HG02870 (cell line): Measurements from ENCODE around the gene RPS27L.
"Not testable (repeated sequence)": the region's sequence is repeated elsewhere in the genome, so short reads cannot be mapped to it uniquely, and the experiment has no call there.

ENCODE experiments used
- ATAC-seq: cut with Tn5 transposase; IDR thresholded peaks from one replicate; pipeline ENCODE4 v1.9.1; 2021; ENCODE audit warnings: mild to moderate bottlenecking, moderate library complexity; ENCODE audit not compliant: unreplicated experiment

RPS27L gene

DNA sequence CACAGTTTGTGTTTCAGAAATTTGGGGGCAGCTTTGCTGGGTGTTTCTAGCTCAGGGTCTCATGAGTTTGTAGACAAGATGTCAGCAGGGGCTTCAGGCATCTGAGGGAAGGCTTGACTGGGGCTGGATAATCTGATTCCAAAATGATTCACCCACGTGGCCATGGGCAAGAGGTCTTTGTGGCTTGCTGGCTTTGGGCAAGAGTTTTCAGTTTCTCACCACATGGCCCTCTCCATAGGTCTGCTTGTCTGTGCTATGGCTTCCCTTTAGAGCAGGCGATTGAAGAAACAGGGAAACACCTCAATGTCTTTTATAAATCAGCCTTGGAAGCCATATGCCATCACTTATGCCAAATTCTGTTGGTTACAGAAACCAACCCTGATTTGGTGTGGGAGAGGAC is 11.9 kb downstream of the RPS27L start:
- ATAC-seq, result no peak

DNA sequence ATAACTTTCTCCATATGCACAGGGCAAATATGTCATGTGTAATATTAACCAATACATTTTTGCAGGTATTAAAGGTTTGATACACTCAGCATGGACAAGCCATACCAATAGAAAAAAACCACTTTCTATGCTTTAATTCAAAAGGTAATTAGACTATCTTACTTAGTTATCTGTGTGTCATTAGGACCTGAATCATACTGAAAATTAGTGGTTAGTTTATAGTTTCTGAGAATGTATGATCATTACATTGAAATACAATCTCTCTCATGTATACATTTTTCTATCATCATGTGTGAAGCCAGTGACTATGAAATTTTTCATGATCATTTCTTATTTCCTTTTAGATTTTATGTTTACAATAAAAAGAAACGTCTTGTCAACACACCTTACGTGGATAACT is 16.3 kb downstream of the RPS27L start:
- no peak for ATAC-seq

DNA sequence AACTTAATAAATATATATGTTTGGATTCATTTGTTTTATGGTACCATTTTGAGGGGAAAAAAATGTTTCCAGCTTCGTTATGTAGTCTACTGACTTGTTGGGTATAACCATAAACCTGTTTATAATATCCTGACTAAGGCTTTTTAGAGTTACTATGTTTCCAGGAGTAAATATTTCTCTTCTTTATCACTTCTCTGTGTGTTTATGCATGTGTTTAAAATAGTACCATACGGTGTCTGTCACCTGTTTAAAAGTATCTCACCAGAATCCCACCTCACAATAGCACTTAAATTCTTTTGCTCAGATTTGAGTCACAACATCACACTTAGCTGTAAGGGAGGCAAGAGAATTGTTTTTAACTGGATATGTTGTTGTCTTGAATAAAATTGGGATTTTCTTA is 20.5 kb downstream of the RPS27L start:
- no peak for ATAC-seq

DNA sequence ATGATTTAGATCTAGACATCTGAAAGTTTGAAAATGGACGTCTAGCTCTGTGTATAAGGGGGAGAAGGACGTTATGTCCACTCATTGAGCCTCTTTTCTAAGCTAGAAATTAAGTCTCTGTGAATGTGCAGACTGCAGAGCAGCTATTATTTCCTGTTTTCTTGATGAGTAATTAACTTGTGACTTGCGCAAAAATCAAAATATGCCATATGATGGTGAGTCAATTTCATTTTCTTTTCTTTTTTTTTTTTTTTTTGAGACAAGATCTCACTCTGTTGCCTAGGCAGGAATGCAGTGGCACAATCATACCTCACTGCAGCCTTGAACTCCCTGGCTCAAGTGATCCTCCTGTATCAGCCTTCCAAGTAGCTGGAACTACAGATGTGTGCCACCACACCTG is 21.5 kb downstream of the RPS27L start:
- ATAC-seq, result no peak

DNA sequence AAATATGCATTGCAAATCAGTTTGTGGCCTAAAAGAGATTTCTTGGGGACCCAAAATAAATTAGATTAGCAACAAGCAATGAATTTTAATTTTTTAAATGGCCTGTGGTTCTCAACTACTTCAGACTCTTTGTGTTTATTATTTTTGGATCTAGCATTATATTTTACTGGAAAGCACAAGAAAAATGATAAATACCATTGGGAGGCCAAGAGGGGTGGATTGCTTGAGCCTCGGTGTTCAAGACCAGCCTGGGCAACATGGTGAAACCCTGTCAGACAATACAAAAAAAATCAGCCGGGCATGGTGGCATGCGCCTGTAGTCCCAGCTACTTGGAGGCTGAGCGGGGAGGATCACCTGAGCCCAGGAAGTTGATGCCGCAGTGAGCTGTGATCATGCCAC is 22.0 kb downstream of the RPS27L start:
- no peak for ATAC-seq

DNA sequence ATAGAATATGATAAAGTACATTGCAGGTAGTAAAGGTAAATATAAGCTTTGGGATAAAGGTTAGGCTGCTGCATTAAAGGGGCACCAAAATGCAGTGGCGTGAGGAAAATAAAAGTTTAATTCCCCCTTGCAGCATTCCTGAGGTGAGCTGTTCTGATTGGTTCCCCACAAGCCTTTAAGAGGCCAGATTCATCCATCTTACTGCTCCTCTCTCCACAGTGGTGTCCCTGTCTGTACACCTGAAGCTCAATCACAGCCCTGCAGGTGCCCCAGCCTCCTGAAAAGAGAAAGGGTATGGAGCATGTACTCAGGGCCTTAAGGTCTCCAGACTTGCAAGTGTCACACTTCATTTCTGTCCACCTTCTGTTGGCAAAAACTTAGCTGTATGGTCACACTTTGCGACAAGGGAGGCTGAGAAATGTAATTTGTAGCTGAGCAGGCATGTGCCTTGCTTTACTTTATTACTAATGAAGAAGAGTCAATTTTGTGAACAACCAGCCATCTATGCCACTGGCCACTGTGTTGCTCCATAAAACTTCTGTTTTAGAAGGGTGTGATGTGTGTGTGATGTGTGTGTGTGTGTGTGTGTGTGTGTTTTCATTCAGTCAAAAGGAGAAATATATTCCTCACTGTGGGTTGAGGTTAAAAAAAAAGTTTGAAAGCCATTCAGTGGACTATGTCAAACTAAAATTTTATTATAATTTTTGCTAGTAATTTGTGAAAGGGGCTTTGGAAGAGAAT is 22.9 kb downstream of the RPS27L start:
- no peak for ATAC-seq

DNA sequence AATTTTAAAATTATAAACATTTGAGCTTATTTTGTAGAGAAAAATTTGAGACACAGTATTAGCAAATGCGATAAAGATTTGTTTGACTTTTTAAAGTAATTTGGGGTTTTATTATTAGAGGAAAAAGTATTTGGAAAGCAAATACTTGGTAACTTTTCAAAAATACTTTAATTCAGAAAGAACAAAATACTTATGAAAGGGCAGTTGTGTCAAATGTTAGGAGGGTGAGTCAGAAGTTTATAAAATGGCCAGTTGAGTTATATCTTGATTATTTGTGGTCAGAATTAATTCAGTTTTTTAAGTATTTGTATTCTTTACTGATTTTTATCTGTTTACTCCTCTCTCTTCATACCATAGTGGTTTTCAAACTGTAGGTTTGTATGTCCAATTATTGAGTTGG is 23.5 kb downstream of the RPS27L start:
- no peak for ATAC-seq

DNA sequence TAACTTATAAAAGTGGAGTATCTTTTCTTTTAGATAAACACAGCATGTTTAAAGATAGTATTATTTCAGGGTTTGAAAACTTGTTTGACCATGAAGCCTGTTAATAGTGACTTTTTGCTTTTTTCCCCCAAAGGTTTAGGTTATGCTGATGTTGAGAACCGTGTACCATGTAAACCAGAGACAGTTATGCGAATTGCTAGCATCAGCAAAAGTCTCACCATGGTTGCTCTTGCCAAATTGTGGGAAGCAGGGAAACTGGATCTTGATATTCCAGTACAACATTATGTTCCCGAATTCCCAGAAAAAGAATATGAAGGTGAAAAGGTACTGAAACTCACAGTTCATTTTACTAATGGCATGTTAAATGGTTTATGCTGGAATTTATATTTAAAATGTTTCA is 30.6 kb downstream of the RPS27L start:
- no peak for ATAC-seq

DNA sequence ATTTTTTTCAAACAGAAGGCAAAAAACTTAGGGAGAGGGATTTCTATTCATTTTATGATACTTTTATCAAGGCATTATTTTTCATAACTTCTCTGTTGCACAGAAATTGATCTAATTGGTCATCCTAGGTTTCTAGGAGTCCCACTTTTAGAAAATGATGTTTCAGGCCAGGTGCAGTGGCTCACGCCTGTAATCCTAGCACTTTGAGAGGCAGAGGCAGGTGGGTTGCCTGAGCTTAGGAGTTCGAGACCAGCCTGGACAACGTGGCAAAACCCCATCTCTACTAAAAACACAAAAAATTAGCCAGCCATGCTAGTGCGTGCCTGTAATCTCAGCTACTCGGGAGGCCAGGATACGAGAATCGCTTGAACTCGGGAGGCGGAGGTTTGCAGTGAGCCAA is 32.8 kb downstream of the RPS27L start:
- no peak for ATAC-seq

DNA sequence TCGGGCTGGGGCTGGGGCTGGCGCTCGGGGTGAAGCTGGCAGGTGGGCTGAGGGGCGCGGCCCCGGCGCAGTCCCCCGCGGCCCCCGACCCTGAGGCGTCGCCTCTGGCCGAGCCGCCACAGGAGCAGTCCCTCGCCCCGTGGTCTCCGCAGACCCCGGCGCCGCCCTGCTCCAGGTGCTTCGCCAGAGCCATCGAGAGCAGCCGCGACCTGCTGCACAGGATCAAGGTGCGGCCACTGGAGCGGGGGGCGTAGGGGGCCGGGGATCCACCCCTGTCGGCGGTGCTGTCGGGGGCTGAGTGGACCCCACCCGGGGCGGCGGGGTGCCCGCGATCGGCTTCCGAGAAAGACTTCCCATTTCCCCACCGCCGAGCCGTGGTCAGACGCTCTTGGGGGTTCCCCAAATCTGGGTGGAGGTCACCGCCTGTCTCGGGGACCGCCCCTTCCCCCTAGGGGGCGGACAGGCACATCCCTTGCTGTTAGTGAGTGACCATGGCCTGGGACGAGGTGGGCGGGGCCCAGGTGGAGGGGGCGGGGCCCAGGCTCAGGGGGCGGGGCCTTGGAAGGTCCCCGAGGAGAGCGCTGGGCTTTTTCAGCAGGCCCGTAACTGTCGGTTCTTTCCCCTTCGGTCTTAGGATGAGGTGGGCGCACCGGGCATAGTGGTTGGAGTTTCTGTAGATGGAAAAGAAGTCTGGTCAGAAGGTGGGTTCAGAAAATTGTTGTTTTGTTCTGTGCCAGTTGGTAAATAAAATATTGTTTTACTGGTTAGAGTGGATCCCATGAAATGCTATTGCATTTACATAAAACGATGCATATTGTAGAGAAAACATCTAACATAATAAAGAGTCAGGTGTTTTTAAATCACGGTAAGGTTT is 35.0 kb downstream of the RPS27L start:
- peak; percentile 84 for ATAC-seq

DNA sequence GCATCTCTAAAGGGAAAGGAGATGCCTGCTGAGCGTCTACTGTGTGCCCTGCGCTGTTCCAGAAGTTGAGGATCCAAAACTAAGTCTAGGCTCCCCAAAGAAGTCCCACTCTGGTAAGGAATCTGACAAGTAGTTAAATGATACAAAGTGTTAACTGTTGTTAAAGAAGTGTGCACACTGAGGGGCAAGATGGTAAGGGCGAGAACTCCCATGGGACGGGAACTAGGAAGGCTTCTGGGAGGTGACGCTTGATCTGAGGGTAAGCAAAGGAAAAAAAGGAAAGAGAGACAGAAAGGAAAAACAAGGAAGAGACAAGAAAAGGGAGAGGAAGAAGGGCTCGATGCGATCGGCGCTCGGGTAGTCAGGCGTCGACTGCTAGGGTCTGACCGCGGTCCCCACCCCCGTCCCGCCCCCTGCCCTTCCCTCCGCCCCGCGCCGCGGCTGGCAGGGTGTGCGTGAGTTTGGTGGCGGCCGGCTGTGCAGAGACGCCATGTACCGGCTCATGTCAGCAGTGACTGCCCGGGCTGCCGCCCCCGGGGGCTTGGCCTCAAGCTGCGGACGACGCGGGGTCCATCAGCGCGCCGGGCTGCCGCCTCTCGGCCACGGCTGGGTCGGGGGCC is 35.8 kb downstream of the RPS27L start, which contains the start of gene LACTB:
TSS of gene LACTB (plus strand) at position 480 of the 620 bp plus-strand sequence. CDS start at position 491, 11 bp downstream.
- peak; percentile 76 for ATAC-seq

DNA sequence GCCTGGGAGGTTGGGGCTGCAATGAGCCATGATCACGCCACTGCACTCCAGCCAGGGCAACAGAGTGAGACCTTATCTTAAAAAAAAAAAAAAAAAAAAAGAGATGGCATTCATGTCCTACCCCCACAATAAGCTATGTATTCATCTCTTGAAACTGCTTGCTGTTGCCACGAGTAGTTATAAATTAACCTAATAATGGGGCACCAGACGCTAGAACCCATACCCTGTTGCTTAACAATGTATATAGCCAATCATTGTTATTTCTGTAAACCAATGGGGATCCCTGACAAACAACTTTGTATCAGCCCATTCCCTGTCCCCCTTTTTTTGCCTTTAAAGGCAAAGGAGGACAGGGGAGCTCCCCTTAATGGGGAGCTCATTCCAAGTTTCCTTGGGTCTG is 38.4 kb downstream of the RPS27L start:
- no peak for ATAC-seq

DNA sequence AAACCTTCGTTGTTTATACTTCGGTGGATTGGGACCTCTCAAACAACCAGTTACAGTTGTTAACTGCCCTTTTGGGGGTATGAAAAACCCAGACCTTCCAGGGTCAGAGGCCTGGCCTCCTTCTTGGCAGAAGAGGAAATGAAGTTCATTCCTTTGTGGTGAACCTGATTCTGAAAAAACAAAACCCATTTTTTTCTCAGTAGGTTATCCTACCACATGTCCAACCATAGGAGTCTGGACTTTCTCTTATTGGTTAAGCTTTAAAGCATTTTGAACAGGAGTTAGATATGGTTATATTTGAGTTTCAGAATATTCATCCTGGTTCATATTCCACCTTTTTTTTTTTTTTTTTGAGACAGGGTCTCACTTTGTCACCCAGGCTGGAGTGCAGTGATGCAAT is 42.8 kb downstream of the RPS27L start:
- ATAC-seq, result no peak

DNA sequence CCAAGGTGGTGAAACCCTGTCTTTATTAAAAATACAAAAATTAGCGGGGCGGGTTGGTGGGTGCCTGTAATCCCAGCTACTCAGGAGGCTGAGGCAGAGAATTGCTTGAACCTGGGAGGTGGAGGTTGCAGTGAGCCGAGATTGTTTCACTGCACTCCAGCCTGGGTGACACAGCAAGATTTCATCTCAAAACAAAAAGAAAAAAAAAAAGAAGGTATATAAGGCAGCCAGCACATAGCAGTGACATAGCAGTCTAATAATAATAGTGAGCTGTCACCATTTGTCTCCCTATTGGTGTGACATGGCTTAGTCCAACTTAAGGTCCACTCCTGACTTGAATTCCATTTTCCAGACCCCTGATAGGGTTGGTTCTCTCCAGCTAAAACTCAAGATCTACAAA is 44.4 kb downstream of the RPS27L start:
- no peak for ATAC-seq

DNA sequence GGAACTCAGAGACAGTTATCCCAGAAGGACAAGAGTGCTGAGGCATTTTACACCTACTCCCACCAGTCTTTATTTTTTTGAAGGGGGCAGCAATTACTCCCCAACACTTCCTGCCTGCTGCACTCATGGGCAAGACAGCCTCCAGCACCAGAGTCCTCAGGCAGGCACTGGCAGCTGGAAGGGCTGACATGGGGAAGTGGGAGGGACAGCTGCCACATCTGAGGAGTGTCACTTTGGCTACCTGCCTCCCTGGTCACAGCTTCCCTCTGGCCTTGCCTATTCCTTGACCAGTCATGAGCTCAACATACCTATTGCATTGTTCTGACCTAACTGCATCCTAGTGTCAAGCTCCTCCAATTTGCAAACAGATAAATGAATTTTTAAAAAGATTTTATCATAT is 45.8 kb downstream of the RPS27L start:
- ATAC-seq, result no peak

DNA sequence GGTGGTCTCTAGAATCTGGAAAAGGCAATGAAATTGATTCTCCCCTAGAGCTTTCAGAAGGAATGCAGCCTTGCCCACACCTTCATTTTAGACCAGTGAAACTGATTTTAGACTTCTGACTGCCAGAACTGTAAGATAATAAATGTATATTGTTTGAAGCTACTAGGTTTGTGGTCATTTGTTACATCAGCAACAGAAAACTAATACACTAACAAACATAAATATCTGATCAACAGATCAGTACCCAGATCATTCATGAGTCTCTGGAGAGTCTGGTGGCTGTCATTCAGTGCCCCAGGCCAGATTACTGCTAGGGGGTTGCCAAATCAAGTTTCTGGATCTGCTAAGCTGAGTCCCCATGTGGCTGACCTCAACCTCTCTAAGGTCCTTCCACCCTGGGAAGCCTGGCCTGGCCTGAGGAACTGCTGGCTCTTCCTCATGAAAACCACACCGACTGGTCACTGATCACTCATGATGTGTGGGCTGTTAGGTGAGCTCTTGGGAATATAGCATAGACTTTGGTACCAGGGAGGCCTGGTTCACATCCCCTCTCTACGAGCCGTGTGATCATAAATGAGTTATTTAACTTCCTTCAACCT is 46.8 kb downstream of the RPS27L start:
- no peak for ATAC-seq

DNA sequence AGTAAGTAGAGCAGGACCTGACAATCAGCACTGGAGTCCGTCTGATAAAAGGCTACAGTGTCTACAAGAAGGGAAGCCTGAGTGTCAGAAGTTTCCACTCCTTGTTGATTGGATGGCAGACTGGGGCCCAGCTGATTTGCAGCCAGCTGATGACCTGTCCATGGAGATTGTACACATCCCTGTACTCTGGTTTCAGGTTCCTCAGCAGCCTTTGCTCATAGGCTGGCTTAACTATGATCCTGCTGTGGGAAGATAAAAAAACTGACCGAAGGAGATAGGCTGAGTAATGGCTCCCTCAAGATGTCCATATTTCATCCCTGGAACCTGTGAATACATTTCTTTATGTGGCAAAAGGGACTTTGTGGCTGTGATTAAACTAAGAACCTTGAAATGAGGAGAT is 47.4 kb downstream of the RPS27L start:
- ATAC-seq, result no peak

DNA sequence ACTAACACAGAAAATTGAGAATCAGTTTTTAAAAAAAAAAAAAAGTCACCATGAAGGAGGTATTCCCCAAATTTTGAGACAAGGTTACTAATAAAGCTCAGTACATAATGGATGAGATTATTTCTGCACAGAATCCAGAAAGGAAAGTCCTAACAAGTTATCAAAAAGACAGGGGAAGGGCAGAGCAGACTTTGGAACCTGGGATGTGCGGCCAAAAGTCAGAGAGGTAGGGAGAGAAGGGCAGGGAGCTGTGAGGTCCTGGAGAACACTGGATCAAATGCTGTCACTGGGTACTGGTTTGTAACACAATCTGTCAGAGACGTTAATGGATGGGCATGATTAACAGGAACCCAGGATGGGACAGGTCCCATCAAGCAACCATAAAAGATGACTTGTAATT is 47.8 kb downstream of the RPS27L start:
- no peak for ATAC-seq

DNA sequence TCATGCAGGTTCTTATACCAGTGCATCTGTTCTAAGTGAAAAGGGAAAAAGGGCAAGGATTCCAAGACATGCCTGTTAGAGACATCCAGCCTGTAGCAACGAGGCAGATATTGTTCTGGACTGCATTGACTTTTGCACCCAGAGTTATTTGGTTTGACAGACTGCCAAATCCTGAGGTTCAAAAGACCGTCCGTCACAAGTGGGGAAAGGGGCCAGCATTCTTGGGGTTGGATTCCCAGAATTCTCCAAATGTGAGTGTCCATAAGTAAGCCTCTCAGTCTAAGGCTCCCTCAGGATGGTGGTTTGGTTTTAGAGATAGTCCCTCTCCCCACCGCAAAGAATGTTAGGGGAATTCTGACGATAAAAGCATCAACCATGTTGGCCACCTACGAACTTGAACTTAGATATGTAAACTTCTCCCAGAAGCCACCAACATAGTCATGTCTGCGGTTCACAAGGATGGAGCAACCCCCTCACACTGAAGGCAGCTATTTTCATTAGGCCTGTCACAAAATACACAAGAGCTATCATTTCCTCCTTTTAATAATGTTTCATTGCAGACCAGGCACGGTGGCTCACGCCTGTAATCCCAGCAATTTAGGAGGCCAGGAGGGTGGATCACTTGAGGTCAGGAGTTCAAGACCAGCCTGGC is 49.3 kb downstream of the RPS27L start:
- no peak for ATAC-seq

DNA sequence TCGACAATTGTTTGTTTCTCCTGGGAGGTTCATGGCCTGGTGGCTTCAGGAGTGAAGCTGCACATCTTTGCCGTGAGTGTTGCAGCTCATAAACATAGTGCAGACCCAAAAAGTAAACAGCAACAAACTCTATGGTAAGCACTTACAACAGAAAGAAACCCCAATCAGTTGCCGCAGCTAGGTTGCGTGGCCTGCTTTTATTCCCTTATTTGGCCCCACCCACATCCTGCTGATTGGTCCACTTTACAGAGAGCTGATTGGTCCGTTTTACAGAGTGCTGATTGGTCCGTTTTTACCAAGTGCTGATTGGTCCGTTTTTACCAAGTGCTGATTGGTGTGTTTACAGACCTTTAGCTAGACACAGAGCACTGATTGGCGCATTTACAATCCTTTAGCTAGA is 51.9 kb downstream of the RPS27L start:
- ATAC-seq, result not testable (repeated sequence)

DNA sequence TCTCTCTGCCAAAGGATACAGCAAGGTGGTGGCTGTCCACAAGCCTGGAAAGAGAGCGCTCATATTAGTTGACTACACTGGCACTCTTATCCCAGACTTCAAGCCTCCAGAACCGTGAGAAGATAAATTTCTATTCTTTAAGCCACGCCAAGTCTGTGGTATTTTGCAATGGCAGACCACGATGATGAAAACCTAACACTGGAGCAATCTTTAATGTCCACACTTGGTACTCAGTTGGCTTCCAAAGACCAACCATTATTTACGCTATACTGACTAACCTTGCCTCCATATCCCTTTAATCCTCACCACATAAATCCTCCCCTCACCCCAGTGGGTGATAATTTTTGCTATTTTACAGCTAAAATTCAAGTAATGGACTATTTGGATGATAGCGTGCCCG is 52.5 kb downstream of the RPS27L start:
- no peak for ATAC-seq
